ENCODE measurements around the gene CLDN12. TPM values are rescaled to one million over a fixed set of nuclear protein-coding genes. Genes with fewer than 3 reads are reported as not detected.

Gene CLDN12
- 10 to 100 TPM; 17.6 to 33.6 (median 20.1) TPM for total RNA-seq

GRCh38 chr7:90403174-90404113 is at the start of gene CLDN12:
TSS of gene CLDN12 (plus strand) at chr7:90403461. CDS start at chr7:90412677, 9,216 bp downstream.
- Histone ChIP-seq H3K9me3 (peaks cover 0 to 9% (median 3%) of the 10 kb centered on the region in 4 donors), H3K27ac (replicated peaks in 1 of 4) (peak within 1 kb of the TSS; percentile 86 to 93 (median 90)), H3K4me1 (peaks cover 12 to 21% (median 18%) of the 10 kb centered on the region in 4 donors), H3K36me3 (peaks cover 6 to 28% (median 15%) of the 10 kb centered on the region in 4 donors), H3K27me3 (no peaks in the 10 kb centered on the region), H3K4me3 (peak within 1 kb of the TSS; percentile 59 to 74 (median 70))
- intact Hi-C loops (cut with DNase I) = loop anchor here (5.0 kb wide), 1 partner anchor 56 kb away; the partner anchor contains the start of gene GTPBP10
- under 1% methylated on average over 31 of the region's 35 CpGs for WGBS
- TF ChIP-seq CTCF (IDR thresholded peaks at IDR 0.05) (no peak), POLR2AphosphoS5 (IDR thresholded peaks at IDR 0.05) (peak; percentile 83 to 90)
- DNase-seq (ENCODE audit: extremely low spot score) = peak; percentile 93

- no peaks in the 10 kb centered on the region for H3K9me3 ChIP-seq
- peaks cover 33 to 88% (median 67%) of the 10 kb centered on the region in 4 donors for H3K36me3 ChIP-seq
- WGBS = 89% methylated on average over 1 of the region's 1 CpG
- no peak overlapping the region for H3K27ac ChIP-seq (replicated peaks in 1 of 4)
- no peak for TF ChIP-seq EP300 (IDR thresholded peaks at IDR 0.05)
- TF ChIP-seq POLR2AphosphoS5 (IDR thresholded peaks at IDR 0.05) = no peak
- H3K4me3 ChIP-seq = no peak overlapping the region
- DNase-seq (ENCODE audit: extremely low spot score) = no peak
- no peaks in the 10 kb centered on the region for H3K27me3 ChIP-seq
- intact Hi-C loops (cut with DNase I) = no loop called here
- no peaks in the 10 kb centered on the region for H3K4me1 ChIP-seq
Measured at GRCh38 chr7:90383422-90383821, 19.8 kb upstream of the CLDN12 start.

- no peak overlapping the region for H3K27ac ChIP-seq (replicated peaks in 1 of 4)
- no peaks in the 10 kb centered on the region for H3K4me1 ChIP-seq
- no peak for DNase-seq (ENCODE audit: extremely low spot score)
- WGBS = 76% methylated on average over 3 of the region's 3 CpGs
- H3K4me3 ChIP-seq = no peak overlapping the region
- H3K36me3 ChIP-seq = peaks cover 28 to 84% (median 63%) of the 10 kb centered on the region in 4 donors
- intact Hi-C loops (cut with DNase I) = no loop called here
- H3K9me3 ChIP-seq = no peaks in the 10 kb centered on the region
- no peak for TF ChIP-seq CTCF (IDR thresholded peaks at IDR 0.05)
- no peak for TF ChIP-seq POLR2AphosphoS5 (IDR thresholded peaks at IDR 0.05)
- no peak for TF ChIP-seq EP300 (IDR thresholded peaks at IDR 0.05)
- no peak for TF ChIP-seq POLR2A (IDR thresholded peaks at IDR 0.05; ENCODE audit: low read depth)
- H3K27me3 ChIP-seq = no peaks in the 10 kb centered on the region
Measured at GRCh38 chr7:90383861-90384260, 19.4 kb upstream of the CLDN12 start.

GRCh38 chr7:90384433-90384832 is 18.8 kb upstream of the CLDN12 start:
- Histone ChIP-seq H3K27me3 (no peaks in the 10 kb centered on the region), H3K27ac (replicated peaks in 1 of 4) (no peak overlapping the region), H3K4me3 (no peak overlapping the region), H3K9me3 (no peaks in the 10 kb centered on the region), H3K36me3 (peaks cover 26 to 78% (median 57%) of the 10 kb centered on the region in 4 donors), H3K4me1 (no peaks in the 10 kb centered on the region)
- intact Hi-C loops (cut with DNase I) = no loop called here
- DNase-seq (ENCODE audit: extremely low spot score) = no peak
- TF ChIP-seq CTCF (IDR thresholded peaks at IDR 0.05) = no peak
- no peak for TF ChIP-seq POLR2AphosphoS5 (IDR thresholded peaks at IDR 0.05)
- TF ChIP-seq POLR2A (IDR thresholded peaks at IDR 0.05; ENCODE audit: low read depth) = no peak
- TF ChIP-seq EP300 (IDR thresholded peaks at IDR 0.05) = no peak

GRCh38 chr7:90387470-90388240 is 15.6 kb upstream of the CLDN12 start:
- Histone ChIP-seq H3K4me3 (no peak overlapping the region), H3K9me3 (no peaks in the 10 kb centered on the region), H3K36me3 (peaks cover 21 to 50% (median 35%) of the 10 kb centered on the region in 4 donors), H3K4me1 (no peaks in the 10 kb centered on the region), H3K27me3 (no peaks in the 10 kb centered on the region), H3K27ac (replicated peaks in 1 of 4) (no peak overlapping the region)
- WGBS = 97% methylated on average over 2 of the region's 2 CpGs
- no peak for DNase-seq (ENCODE audit: extremely low spot score)
- intact Hi-C loops (cut with DNase I) = no loop called here
- TF ChIP-seq POLR2A (IDR thresholded peaks at IDR 0.05; ENCODE audit: low read depth) = no peak
- no peak for TF ChIP-seq EP300 (IDR thresholded peaks at IDR 0.05)
- no peak for TF ChIP-seq CTCF (IDR thresholded peaks at IDR 0.05)
- no peak for TF ChIP-seq POLR2AphosphoS5 (IDR thresholded peaks at IDR 0.05)
